Pancreas (tissue), 10 donors: ENCODE results near the gene DACT3. TPM values are rescaled to one million over a fixed set of nuclear protein-coding genes. Genes with fewer than 3 reads are reported as not detected.

ENCODE experiments used
- ATAC-seq, 4 donors: fragments of 200-7000 bp; cut with Tn5 transposase; one replicate each; pipeline versions ENCODE4 v1.8.0 to v1.9.1; 2020; ENCODE audit warnings: mild to moderate bottlenecking in 4 of 4, moderate library complexity in 4 of 4
- DNase-seq, 6 donors: peaks; one replicate each; pipeline ENCODE4 v3.0.0-alpha.2; 2020
- FAIRE-seq: peaks from 2 replicates; lab custom pipeline; 2012; peaks lifted over from hg19 to GRCh38; lab: Jason Lieb, UNC
- H3K27ac ChIP-seq, 4 donors: fragments of 200-600 bp; sonication (generic); 1 replicate in 3 of 4; 2 replicates in 1 of 4; pipeline versions ENCODE4 v1.5.0 to v1.8.0; 2020
- H3K27me3 ChIP-seq, 4 donors: fragments of 200-600 bp; one replicate each; pipeline ENCODE4 v1.8.0; 2021
- H3K36me3 ChIP-seq, 3 donors: fragments of 200-600 bp; sonication (generic) in 1 of 3; one replicate each; pipeline versions ENCODE4 v1.5.0 to v1.8.0; 2020 to 2021
- H3K4me1 ChIP-seq, 3 donors: fragments of 200-600 bp; one replicate each; pipeline ENCODE4 v1.8.0; 2021
- H3K4me3 ChIP-seq, 4 donors: fragments of 200-600 bp; sonication (generic) in 2 of 4; one replicate each; pipeline versions ENCODE4 v1.5.0 to v1.8.0; 2020 to 2021
- H3K9me3 ChIP-seq, 4 donors: fragments of 200-600 bp; one replicate each; pipeline ENCODE4 v1.8.0; 2021
- CTCF ChIP-seq, 4 donors: fragments of 200-600 bp; sonication (generic) in 3 of 4; IDR thresholded peaks; one replicate each; pipeline versions ENCODE4 v1.5.0 to v1.8.0; 2021; ENCODE audit warnings: antibody characterized with exemption in 4 of 4
- WGBS, 2 donors: extraction: QIAGEN DNeasy Blood & Tissue Kit; methylation state at CpG; one replicate each; pipeline ENCODE4 v1.1.7; 2013; 5-methylcytosine and 5-hydroxymethylcytosine counted together
- intact Hi-C, 3 donors: fragments of 100-400 bp; cut with DNase I; formaldehyde crosslinking; loops; one replicate each; pipeline versions ENCODE4 v1.11.1 to v1.14.2; 2022
- polyA plus RNA-seq, 2 donors: library from polyadenylated mRNA; stranded (reverse); fragments of 200-250 nt; gene quantifications; one replicate each; pipeline ENCODE4 v1.2.3, GENCODE V29; 2013
- total RNA-seq, 6 donors: library from RNA; stranded (reverse); fragmentation: NEBNext Ultra II Directional in 4 of 6; extraction: Animal tissue kit (Norgen Biotek cat#: 25700) in 4 of 6; gene quantifications; one replicate each; pipeline versions ENCODE4 v1.2.1 to v1.2.4, GENCODE V29; 2021 to 2023
- donor health status: healthy with polysubstance abuse.
- donor health status: DM: no; HTN: no; CAD: no; lungs with moderate emphysema.
- donor health status: DM: no; HTN: no; CAD: no.
- donor health status: control.
- donor health status: control.
- donor health status: Bipolar disorder and iron deficiency.
- donor health status: DM: yes; HTN: yes; CAD: no.
- donor health status: DM: no; HTN: no; CAD: no.
- donor health status: DM: no; HTN: no; CAD: no.
- donor health status: DM: yes; HTN: yes; CAD: no.

The DACT3 gene
- total and polyA plus RNA-seq, 8 donors = 0.24 to 1.7 (median 0.71) TPM

- H3K4me3 ChIP-seq = peak overlapping the region; percentile 34 to 67 (median 46)
- TF ChIP-seq CTCF (IDR thresholded peaks at IDR 0.05) = no peak
- H3K36me3 ChIP-seq = no peaks in the 10 kb centered on the region
- H3K27ac ChIP-seq = no peak overlapping the region
- WGBS, 2 donors = 0 to 1% methylated on average over 30 to 40 of the region's 40 CpGs
- DNase-seq (peak in 2 of 6 donors; percentile 43 to 45), ATAC-seq (peak in 1 of 4 donors; percentile 3), FAIRE-seq (no peak)
- intact Hi-C loops = loop anchor here in 2 of 3 donors (5.0 to 10.0 kb wide), 2 partner anchors 48 to 136 kb away; no protein-coding TSS in a partner anchor
- no peaks in the 10 kb centered on the region for H3K9me3 ChIP-seq
- H3K4me1 ChIP-seq = peaks cover 5 to 13% (median 10%) of the 10 kb centered on the region in 3 donors
- peaks cover 0 to 8% (median 0%) of the 10 kb centered on the region in 4 donors for H3K27me3 ChIP-seq
Observed at GRCh38 chr19:46660551-46661019, 397 bp downstream of the DACT3 start.

- Histone ChIP-seq H3K9me3 (no peaks in the 10 kb centered on the region), H3K27ac (no peak overlapping the region), H3K4me1 (peaks cover 5 to 13% (median 10%) of the 10 kb centered on the region in 3 donors), H3K36me3 (no peaks in the 10 kb centered on the region), H3K27me3 (peaks cover 0 to 8% (median 0%) of the 10 kb centered on the region in 4 donors), H3K4me3 (peak overlapping the region in 2 of 4 donors; percentile 42 to 67)
- ATAC-seq (no peak), FAIRE-seq (no peak), DNase-seq (peak in 4 of 6 donors; percentile 15 to 54 (median 37))
- 8 to 11% methylated on average over 14 of the region's 14 CpGs for WGBS, 2 donors
- no peak for TF ChIP-seq CTCF (IDR thresholded peaks at IDR 0.05)
- intact Hi-C loops = loop anchor here in 2 of 3 donors (5.0 to 10.0 kb wide), 2 partner anchors 48 to 135 kb away; no protein-coding TSS in a partner anchor
Observed at GRCh38 chr19:46660008-46660517, 919 bp downstream of the DACT3 start.

GRCh38 chr19:46659151-46660007, 1.6 kb downstream of the DACT3 start:
- H3K27ac ChIP-seq = no peak overlapping the region
- peaks cover 0 to 8% (median 0%) of the 10 kb centered on the region in 4 donors for H3K27me3 ChIP-seq

GRCh38 chr19:46656541-46656940, 4.4 kb downstream of the DACT3 start:
- Histone ChIP-seq H3K9me3 (no peaks in the 10 kb centered on the region), H3K27me3 (peaks cover 0 to 8% (median 0%) of the 10 kb centered on the region in 4 donors), H3K4me3 (no peak overlapping the region), H3K36me3 (no peaks in the 10 kb centered on the region), H3K4me1 (peaks cover 5 to 11% (median 10%) of the 10 kb centered on the region in 3 donors), H3K27ac (no peak overlapping the region)
- DNase-seq (no peak), ATAC-seq (no peak), FAIRE-seq (no peak)
- TF ChIP-seq CTCF (IDR thresholded peaks at IDR 0.05) = no peak
- intact Hi-C loops = no loop called here
- 90 to 93% methylated on average over 5 of the region's 5 CpGs for WGBS, 2 donors

More at GRCh38 chr19:46659151-46660007, 1.6 kb downstream of the DACT3 start:
- TF ChIP-seq CTCF (IDR thresholded peaks at IDR 0.05) = no peak
- H3K4me1 ChIP-seq = peaks cover 5 to 13% (median 10%) of the 10 kb centered on the region in 3 donors
- intact Hi-C loops = loop anchor here in 2 of 3 donors (5.0 to 10.0 kb wide), 2 partner anchors 47 to 135 kb away; no protein-coding TSS in a partner anchor
- no peaks in the 10 kb centered on the region for H3K36me3 ChIP-seq
- H3K4me3 ChIP-seq = no peak overlapping the region
- 3 to 14% methylated on average over 20 to 28 of the region's 28 CpGs for WGBS, 2 donors
- H3K9me3 ChIP-seq = no peaks in the 10 kb centered on the region
- no peak for FAIRE-seq
- ATAC-seq = no peak
- peak in 4 of 6 donors; percentile 15 to 62 (median 42) for DNase-seq
